Loucy (cell line): ENCODE data around the gene ADD1.

ENCODE experiments used
- H2AFZ ChIP-seq: fragments of 200-600 bp; sonication (generic); 2 replicates; pipeline ENCODE4 v1.6.0; 2016; ENCODE audit warnings: antibody characterized with exemption, mild to moderate bottlenecking, low read length, moderate library complexity
- H3F3A ChIP-seq: fragments of 200-600 bp; 2 replicates; pipeline ENCODE4 v1.6.0; 2016; ENCODE audit warnings: antibody characterized with exemption, low read depth, mild to moderate bottlenecking
- H3K27me3 ChIP-seq: fragments of 200-600 bp; sonication (generic); 2 replicates; pipeline ENCODE4 v1.6.1; 2014; ENCODE audit warnings: low read length, mild to moderate bottlenecking; ENCODE audit not compliant: insufficient read depth, poor library complexity, severe bottlenecking
- H3K36me3 ChIP-seq: fragments of 200-600 bp; sonication (generic); 2 replicates; pipeline ENCODE4 v1.6.1; 2016; ENCODE audit warnings: low read length; ENCODE audit not compliant: insufficient read depth
- H3K4me1 ChIP-seq: fragments of 200-600 bp; sonication (generic); 2 replicates; pipeline ENCODE4 v1.5.1; 2014; ENCODE audit warnings: low read length, mild to moderate bottlenecking; ENCODE audit not compliant: insufficient read depth, poor library complexity, severe bottlenecking
- H3K4me2 ChIP-seq: fragments of 200-600 bp; sonication (generic); 2 replicates; pipeline ENCODE4 v1.6.0; 2014; ENCODE audit warnings: antibody characterized with exemption, low read length, low read depth, mild to moderate bottlenecking; ENCODE audit not compliant: poor library complexity, severe bottlenecking
- H3K4me3 ChIP-seq: fragments of 200-600 bp; sonication (generic); 2 replicates; pipeline ENCODE4 v1.5.1; 2014; ENCODE audit warnings: low read length, mild to moderate bottlenecking, mixed read lengths; ENCODE audit not compliant: poor library complexity, severe bottlenecking
- H3K79me2 ChIP-seq: fragments of 200-600 bp; sonication (generic); 2 replicates; pipeline ENCODE4 v1.6.1; 2014; ENCODE audit warnings: low read length; ENCODE audit not compliant: insufficient read depth
- H3K9ac ChIP-seq: fragments of 200-600 bp; sonication (generic); 2 replicates; pipeline ENCODE4 v1.6.0; 2014; ENCODE audit warnings: mild to moderate bottlenecking, low read depth, low read length, moderate library complexity; ENCODE audit not compliant: poor library complexity, severe bottlenecking
- H3K9me2 ChIP-seq: fragments of 200-600 bp; sonication (generic); replicated peaks from 2 replicates; pipeline ENCODE4 v1.6.1; 2016; ENCODE audit warnings: low read depth, low read length, mixed read lengths
- H3K9me3 ChIP-seq: fragments of 200-600 bp; sonication (generic); 2 replicates; pipeline ENCODE4 v1.6.1; 2014; ENCODE audit warnings: mild to moderate bottlenecking, antibody characterized with exemption, low read length, low read depth; ENCODE audit not compliant: insufficient read depth
- H4K20me1 ChIP-seq: fragments of 200-600 bp; sonication (generic); 2 replicates; pipeline ENCODE4 v1.6.0; 2014; ENCODE audit warnings: antibody characterized with exemption, low read length, mild to moderate bottlenecking; ENCODE audit not compliant: insufficient read depth, poor library complexity, severe bottlenecking
- CTCF ChIP-seq: fragments of 200-600 bp; sonication (generic); conservative IDR thresholded peaks from 2 replicates; pipeline ENCODE4 v1.5.1; 2014; ENCODE audit warnings: mild to moderate bottlenecking, antibody characterized with exemption, low read length
- EZH2phosphoT487 ChIP-seq: fragments of 200-600 bp; IDR thresholded peaks from 2 replicates; pipeline ENCODE4 v1.6.1; 2018; ENCODE audit warnings: antibody characterized with exemption, mild to moderate bottlenecking, moderate library complexity, borderline replicate concordance

ADD1 gene

DNA sequence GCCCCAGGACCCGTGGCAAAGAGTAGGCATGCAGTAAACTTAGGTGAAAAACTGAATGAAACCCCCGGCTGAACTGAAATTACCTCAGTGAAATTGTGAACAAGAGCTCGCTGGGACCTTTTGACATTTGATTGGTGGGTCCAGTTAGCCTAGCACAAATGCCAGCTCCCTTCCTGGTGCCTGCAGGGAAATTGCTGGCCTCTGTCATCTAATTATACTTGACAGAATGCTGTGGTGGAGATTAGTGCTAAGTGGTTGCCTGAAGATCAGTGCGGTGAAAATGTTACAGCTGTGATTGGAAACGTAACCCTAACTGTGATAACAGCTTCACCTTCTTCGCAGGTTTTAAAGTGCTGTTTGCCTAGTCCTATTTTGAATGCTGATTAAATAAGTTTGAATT lies 43.0 kb downstream of the ADD1 start:
- Histone ChIP-seq H3K4me3 (no peak overlapping the region), H3K9ac (no peak overlapping the region), H3K4me1 (no peaks in the 10 kb centered on the region), H4K20me1 (peaks cover under 1% of the 10 kb centered on the region), H3K36me3 (peaks cover 57% of the 10 kb centered on the region; the same call in 1 of the 2 replicates), H3K9me2 (no peaks in the 10 kb centered on the region), H3K79me2 (no peaks in the 10 kb centered on the region), H3K27me3 (no peaks in the 10 kb centered on the region), H3K4me2 (no peak overlapping the region), H2AFZ (no peak overlapping the region), H3F3A (no peaks in the 10 kb centered on the region), H3K9me3 (no peaks in the 10 kb centered on the region)
- no peak for TF ChIP-seq EZH2phosphoT487
- TF ChIP-seq CTCF = no peak

GRCh38 chr4:2887343-2887742 lies 43.7 kb downstream of the ADD1 start:
- H3K4me2 ChIP-seq = no peak overlapping the region
- no peaks in the 10 kb centered on the region for H3K79me2 ChIP-seq
- no peaks in the 10 kb centered on the region for H3K9me2 ChIP-seq
- no peaks in the 10 kb centered on the region for H3F3A ChIP-seq
- no peak for TF ChIP-seq EZH2phosphoT487
- no peak for TF ChIP-seq CTCF
- no peaks in the 10 kb centered on the region for H3K4me1 ChIP-seq
- H3K36me3 ChIP-seq = peaks cover 50% of the 10 kb centered on the region; the same call in 1 of the 2 replicates
- no peaks in the 10 kb centered on the region for H3K27me3 ChIP-seq
- no peaks in the 10 kb centered on the region for H3K9me3 ChIP-seq
- no peak overlapping the region for H3K4me3 ChIP-seq
- H3K9ac ChIP-seq = no peak overlapping the region
- no peak overlapping the region for H2AFZ ChIP-seq
- no peaks in the 10 kb centered on the region for H4K20me1 ChIP-seq

GRCh38 chr4:2888886-2889285 lies 45.2 kb downstream of the ADD1 start:
- H3K36me3 ChIP-seq = peaks cover 47% of the 10 kb centered on the region; the same call in 1 of the 2 replicates
- no peak overlapping the region for H3K4me3 ChIP-seq
- H3K4me1 ChIP-seq = no peaks in the 10 kb centered on the region
- no peak overlapping the region for H3K9ac ChIP-seq
- no peak overlapping the region for H2AFZ ChIP-seq
- H3K9me3 ChIP-seq = no peaks in the 10 kb centered on the region
- H3F3A ChIP-seq = no peaks in the 10 kb centered on the region
- TF ChIP-seq EZH2phosphoT487 (no peak), CTCF (no peak)
- H3K27me3 ChIP-seq = no peaks in the 10 kb centered on the region
- no peaks in the 10 kb centered on the region for H4K20me1 ChIP-seq
- H3K9me2 ChIP-seq = no peaks in the 10 kb centered on the region
- no peaks in the 10 kb centered on the region for H3K79me2 ChIP-seq
- H3K4me2 ChIP-seq = no peak overlapping the region
